PC-9 (cell line): ENCODE measurements around the gene ARHGEF17. TPM values are rescaled to one million over a fixed set of nuclear protein-coding genes. Genes with fewer than 3 reads are reported as not detected.

ENCODE experiments used
- BruUV-seq: library from RNA; stranded (reverse); fragments of 400-500 nt; replicated peaks from 2 replicates; lab custom pipeline; 2021; lab: Mats Ljungman, UMichigan
- CTCF ChIA-PET: fragments of 300-600 bp; sonication (Branson Sonifier 250); formaldehyde crosslinking; loops from one replicate; lab custom pipeline; 2022; ENCODE audit warnings: antibody characterized with exemption; lab: Charles Lee
- POLR2A ChIA-PET: fragments of 300-600 bp; sonication (Branson Sonifier 250); formaldehyde crosslinking; loops from one replicate; lab custom pipeline; 2022; ENCODE audit warnings: antibody characterized with exemption; ENCODE audit not compliant: unreplicated experiment; lab: Charles Lee
- DNase-seq, 2 experiments: peaks; one replicate each; pipeline versions ENCODE4 v3.0.0 to v3.0.0-alpha.2; 2015 to 2022; ENCODE audit warnings: mixed read lengths in 1 of 2
- H2AFZ ChIP-seq: fragments of 200-600 bp; sonication (generic); 2 replicates; pipeline ENCODE4 v1.8.1; 2017; ENCODE audit warnings: antibody characterized with exemption
- H3F3A ChIP-seq: fragments of 200-600 bp; sonication (generic); 2 replicates; pipeline ENCODE4 v1.8.1; 2017; ENCODE audit warnings: antibody characterized with exemption, mild to moderate bottlenecking, low read depth; ENCODE audit not compliant: insufficient read depth
- H3K27ac ChIP-seq: fragments of 200-600 bp; sonication (generic); 2 replicates; pipeline ENCODE4 v1.6.1; 2016; ENCODE audit warnings: mixed run types
- H3K27me3 ChIP-seq: fragments of 200-600 bp; sonication (generic); 2 replicates; pipeline ENCODE4 v1.6.1; 2016; ENCODE audit warnings: low read depth, mixed run types; ENCODE audit not compliant: insufficient read depth
- H3K36me3 ChIP-seq: fragments of 200-600 bp; sonication (generic); 2 replicates; pipeline ENCODE4 v1.6.1; 2016; ENCODE audit warnings: low read depth, mixed run types
- H3K4me1 ChIP-seq: fragments of 200-600 bp; sonication (generic); replicated peaks from 2 replicates; pipeline ENCODE4 v1.6.1; 2016; ENCODE audit warnings: mixed run types; ENCODE audit not compliant: insufficient read depth
- H3K4me2 ChIP-seq: fragments of 200-600 bp; sonication (generic); 2 replicates; pipeline ENCODE4 v1.6.1; 2017; ENCODE audit warnings: mixed run types
- H3K4me3 ChIP-seq: fragments of 200-600 bp; sonication (generic); 2 replicates; pipeline ENCODE4 v1.6.1; 2016; ENCODE audit warnings: mixed run types
- H3K79me2 ChIP-seq: fragments of 200-600 bp; sonication (generic); 2 replicates; pipeline ENCODE4 v1.6.1; 2017; ENCODE audit warnings: low read depth, mixed run types
- H3K9me2 ChIP-seq: fragments of 200-600 bp; sonication (generic); 2 replicates; pipeline ENCODE4 v1.8.1; 2017; ENCODE audit warnings: mild to moderate bottlenecking; ENCODE audit not compliant: insufficient read depth
- H3K9me3 ChIP-seq: fragments of 200-600 bp; sonication (generic); 2 replicates; pipeline ENCODE4 v1.8.1; 2016; ENCODE audit warnings: low read depth; ENCODE audit not compliant: insufficient read depth
- H4K20me1 ChIP-seq: fragments of 200-600 bp; sonication (generic); 2 replicates; pipeline ENCODE4 v1.8.1; 2017; ENCODE audit not compliant: insufficient read depth
- CTCF ChIP-seq: fragments of 200-600 bp; sonication (generic); conservative IDR thresholded peaks from 2 replicates; pipeline ENCODE4 v1.6.1; 2017; ENCODE audit warnings: mixed run types, antibody characterized with exemption, mild to moderate bottlenecking, moderate library complexity
- EZH2 ChIP-seq: fragments of 200-600 bp; sonication (generic); IDR thresholded peaks from 2 replicates; pipeline ENCODE4 v1.8.0; 2017; ENCODE audit warnings: antibody characterized with exemption, low read depth
- intact Hi-C: fragments of 100-400 bp; cut with micrococcal nuclease; formaldehyde crosslinking; loops from one replicate; pipeline ENCODE4 v1.10.0; 2022; ENCODE audit not compliant: unreplicated experiment
- total RNA-seq: library from RNA; stranded (reverse); gene quantifications from 2 replicates; pipeline ENCODE4 v1.2.3, GENCODE V29; 2021

Gene ARHGEF17
- total RNA-seq, 1 experiment from 2014 or later: 56.9 TPM

- Histone ChIP-seq H3K9me2 (no peaks in the 10 kb centered on the region), H3K4me2 (no peak overlapping the region), H4K20me1 (peaks cover 15% of the 10 kb centered on the region), H3K79me2 (0 out of 2 replicates have a peak, but pooled peaks cover 10% of the 10 kb centered on the region), H3K4me1 (peaks cover 9% of the 10 kb centered on the region), H3K4me3 (no peak overlapping the region), H3K9me3 (no peaks in the 10 kb centered on the region), H3K36me3 (peaks cover 19% of the 10 kb centered on the region; the same call in 1 of the 2 replicates), H2AFZ (no peak overlapping the region), H3F3A (peaks cover 29% of the 10 kb centered on the region), H3K27me3 (no peaks in the 10 kb centered on the region), H3K27ac (no peak overlapping the region)
- CTCF ChIA-PET: interaction anchor here (0.5 to 1.5 kb wide), 4 partner anchors 9 to 443 kb away, joined by 3 to 18 read pairs (median 3); no protein-coding TSS in a partner anchor
- POLR2A ChIA-PET: no interaction called here
- TF ChIP-seq EZH2: no peak
- TF ChIP-seq CTCF: no peak
- DNase-seq: no peak
- intact Hi-C loops: no loop called here
- no TSS peak for BruUV-seq
These were observed 9.8 kb upstream of the ARHGEF17 start for GRCh38 chr11:73298233-73298632.

- Histone ChIP-seq H4K20me1 (peaks cover 15% of the 10 kb centered on the region), H2AFZ (no peak overlapping the region), H3K27ac (no peak overlapping the region), H3K4me3 (no peak overlapping the region), H3K4me2 (no peak overlapping the region), H3K4me1 (peaks cover 6% of the 10 kb centered on the region), H3K27me3 (no peaks in the 10 kb centered on the region), H3K9me3 (no peaks in the 10 kb centered on the region), H3K36me3 (peaks cover 17% of the 10 kb centered on the region; the same call in 1 of the 2 replicates), H3K9me2 (no peaks in the 10 kb centered on the region), H3K79me2 (0 out of 2 replicates have a peak, but pooled peaks cover 6% of the 10 kb centered on the region), H3F3A (peaks cover 27% of the 10 kb centered on the region)
- ChIA-PET CTCF (no interaction called here), POLR2A (no interaction called here)
- BruUV-seq: no TSS peak
- intact Hi-C loops: no loop called here
- DNase-seq: no peak
- TF ChIP-seq CTCF: no peak
- no peak for TF ChIP-seq EZH2
These were observed 8.3 kb upstream of the ARHGEF17 start for GRCh38 chr11:73299751-73300150.

- TF ChIP-seq CTCF (no peak; the same call in 1 of the 2 replicates), EZH2 (no peak)
- Histone ChIP-seq H2AFZ (no peak overlapping the region), H3K36me3 (no peaks in the 10 kb centered on the region), H3K79me2 (peaks cover 18% of the 10 kb centered on the region), H3K9me3 (no peaks in the 10 kb centered on the region), H3K27me3 (no peaks in the 10 kb centered on the region), H3K4me3 (peak overlapping the region; percentile 48; the same call in 1 of the 2 replicates), H3K4me1 (peaks cover 15% of the 10 kb centered on the region), H3K27ac (no peak overlapping the region), H3K9me2 (no peaks in the 10 kb centered on the region), H3F3A (peaks cover 44% of the 10 kb centered on the region), H4K20me1 (peaks cover 3% of the 10 kb centered on the region), H3K4me2 (peak overlapping the region; percentile 77)
- POLR2A ChIA-PET: interaction anchor here (0.9 kb wide), 1 partner anchor 718 kb away, joined by 4 read pairs; no protein-coding TSS in a partner anchor
- DNase-seq: no peak
- intact Hi-C loops: loop anchor here (2.0 to 5.0 kb wide), 2 partner anchors 291 to 355 kb away; partner anchors contain the start of gene FAM168A
- CTCF ChIA-PET: interaction anchor here (0.5 to 3.8 kb wide), 9 partner anchors 21 to 569 kb away, joined by 3 to 56 read pairs (median 5); no protein-coding TSS in a partner anchor
- BruUV-seq: no TSS peak
These were observed 1.8 kb upstream of the ARHGEF17 start for GRCh38 chr11:73306069-73306841.
